Measurements from ENCODE around the gene DCAF15. TPM values are rescaled to one million over a fixed set of nuclear protein-coding genes. Genes with fewer than 3 reads are reported as not detected.

DCAF15 gene
- total RNA-seq, 4 donors from 2014 or later = 14.7 to 23.1 (median 19.5) TPM

DNA sequence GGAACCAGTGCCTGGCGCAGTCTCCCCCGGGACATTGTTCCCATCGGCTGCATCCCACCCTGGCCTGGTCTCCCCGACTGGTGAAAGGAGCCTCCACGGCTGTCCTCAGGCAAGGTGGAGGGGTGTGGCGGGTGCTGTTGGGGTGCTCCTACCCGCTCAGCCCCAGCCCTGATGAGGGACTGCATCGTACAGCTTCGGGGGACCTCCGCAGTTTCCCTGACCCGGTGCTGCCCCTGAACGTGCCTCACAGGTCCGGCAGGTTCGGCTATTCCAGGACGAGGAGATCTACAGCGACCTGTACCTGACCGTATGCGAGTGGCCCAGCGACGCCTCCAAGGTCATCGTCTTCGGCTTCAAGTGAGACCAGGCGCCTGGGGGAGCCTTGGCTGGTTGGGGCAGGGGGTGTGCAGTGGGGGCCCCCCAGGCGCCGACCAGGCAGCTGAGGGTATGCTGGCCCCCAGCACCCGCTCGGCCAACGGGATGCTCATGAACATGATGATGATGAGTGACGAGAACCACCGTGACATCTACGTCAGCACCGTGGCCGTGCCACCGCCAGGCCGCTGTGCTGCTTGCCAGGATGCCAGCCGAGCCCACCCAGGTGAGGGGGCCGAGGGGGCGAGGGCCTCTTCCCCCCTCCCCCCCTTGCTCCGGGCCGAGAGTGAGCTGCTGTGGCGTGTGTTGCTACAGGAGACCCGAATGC lies 3.5 kb downstream of the DCAF15 start:
- H3K9me3 ChIP-seq = no peaks in the 10 kb centered on the region
- peaks cover 17 to 68% (median 39%) of the 10 kb centered on the region in 3 donors for H3K36me3 ChIP-seq
- no peaks in the 10 kb centered on the region for H3K27me3 ChIP-seq
- H3K27ac ChIP-seq = no peak overlapping the region
- H3K4me1 ChIP-seq = peaks cover 10 to 24% (median 13%) of the 10 kb centered on the region in 3 donors
- H3K4me3 ChIP-seq = no peak overlapping the region
- 80 to 93% methylated on average over 1 to 12 of the region's 42 CpGs for WGBS, 2 donors
- DNase-seq = no peak
- no peak for TF ChIP-seq POLR2A (IDR thresholded peaks at IDR 0.05)
- TF ChIP-seq, protein P1, sequence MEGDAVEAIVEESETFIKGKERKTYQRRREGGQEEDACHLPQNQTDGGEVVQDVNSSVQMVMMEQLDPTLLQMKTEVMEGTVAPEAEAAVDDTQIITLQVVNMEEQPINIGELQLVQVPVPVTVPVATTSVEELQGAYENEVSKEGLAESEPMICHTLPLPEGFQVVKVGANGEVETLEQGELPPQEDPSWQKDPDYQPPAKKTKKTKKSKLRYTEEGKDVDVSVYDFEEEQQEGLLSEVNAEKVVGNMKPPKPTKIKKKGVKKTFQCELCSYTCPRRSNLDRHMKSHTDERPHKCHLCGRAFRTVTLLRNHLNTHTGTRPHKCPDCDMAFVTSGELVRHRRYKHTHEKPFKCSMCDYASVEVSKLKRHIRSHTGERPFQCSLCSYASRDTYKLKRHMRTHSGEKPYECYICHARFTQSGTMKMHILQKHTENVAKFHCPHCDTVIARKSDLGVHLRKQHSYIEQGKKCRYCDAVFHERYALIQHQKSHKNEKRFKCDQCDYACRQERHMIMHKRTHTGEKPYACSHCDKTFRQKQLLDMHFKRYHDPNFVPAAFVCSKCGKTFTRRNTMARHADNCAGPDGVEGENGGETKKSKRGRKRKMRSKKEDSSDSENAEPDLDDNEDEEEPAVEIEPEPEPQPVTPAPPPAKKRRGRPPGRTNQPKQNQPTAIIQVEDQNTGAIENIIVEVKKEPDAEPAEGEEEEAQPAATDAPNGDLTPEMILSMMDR (IDR thresholded peaks at IDR 0.05) = no peak
- intact Hi-C loops (cut with DNase I) = no loop called here

DNA sequence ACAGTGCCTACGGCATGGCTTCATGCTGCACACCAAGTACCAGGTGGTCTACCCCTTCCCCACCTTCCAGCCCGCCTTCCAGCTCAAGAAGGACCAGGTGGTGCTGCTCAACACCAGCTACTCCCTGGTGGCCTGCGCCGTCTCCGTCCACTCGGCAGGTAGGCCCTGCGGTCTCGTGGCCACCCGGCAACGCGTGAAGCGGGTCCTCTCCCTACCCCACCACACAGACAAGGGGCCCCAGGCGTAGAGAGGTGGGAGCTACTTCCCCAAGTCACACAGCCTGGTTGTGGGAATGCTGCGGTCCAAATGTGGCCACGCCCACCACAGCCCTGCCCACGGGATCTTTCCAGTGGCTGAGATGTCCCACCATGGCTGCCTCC lies 4.0 kb downstream of the DCAF15 start:
- intact Hi-C loops (cut with DNase I) = no loop called here
- Histone ChIP-seq H3K4me3 (no peak overlapping the region), H3K36me3 (peaks cover 17 to 74% (median 39%) of the 10 kb centered on the region in 3 donors)

DNA sequence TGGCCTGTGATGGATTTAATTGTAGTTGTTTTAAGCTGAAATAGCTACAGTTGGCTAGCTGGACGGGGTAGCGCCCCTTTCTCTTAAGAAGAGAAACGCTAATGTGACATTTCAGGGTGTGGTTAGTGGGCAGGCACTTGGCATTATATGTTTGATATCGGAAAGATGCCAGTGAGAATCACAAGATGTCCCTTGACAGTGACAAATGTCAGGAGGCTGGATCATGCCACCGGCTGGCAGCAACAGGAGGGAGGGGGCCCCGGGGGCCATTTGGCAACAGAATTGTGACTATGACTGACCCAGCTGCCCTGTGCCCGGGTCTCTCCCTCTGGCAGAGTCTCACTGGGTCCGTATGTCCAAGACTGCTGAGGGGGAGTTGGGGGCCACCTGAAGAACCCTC lies 4.7 kb downstream of the DCAF15 start:
- no peak overlapping the region for H3K27ac ChIP-seq
- no peak for TF ChIP-seq POLR2A (IDR thresholded peaks at IDR 0.05)
- TF ChIP-seq, protein P1 (IDR thresholded peaks at IDR 0.05) = no peak
- H3K27me3 ChIP-seq = no peaks in the 10 kb centered on the region
- H3K9me3 ChIP-seq = no peaks in the 10 kb centered on the region
- H3K36me3 ChIP-seq = peaks cover 17 to 80% (median 39%) of the 10 kb centered on the region in 3 donors
- intact Hi-C loops (cut with DNase I) = no loop called here
- no peak for DNase-seq
- WGBS, 2 donors = 60 to 83% methylated on average over 1 to 4 of the region's 8 CpGs
- H3K4me1 ChIP-seq = peaks cover 10 to 22% (median 13%) of the 10 kb centered on the region in 3 donors
- no peak overlapping the region for H3K4me3 ChIP-seq

More for the DNA sequence above, 4.0 kb downstream of the DCAF15 start:
- H3K9me3 ChIP-seq = no peaks in the 10 kb centered on the region
- TF ChIP-seq, protein P1 (IDR thresholded peaks at IDR 0.05) = no peak
- TF ChIP-seq POLR2A (IDR thresholded peaks at IDR 0.05) = no peak
- WGBS, 2 donors = 77 to 82% methylated on average over 2 to 3 of the region's 16 CpGs
- peaks cover 10 to 24% (median 13%) of the 10 kb centered on the region in 3 donors for H3K4me1 ChIP-seq
- no peak for DNase-seq
- H3K27me3 ChIP-seq = no peaks in the 10 kb centered on the region
- no peak overlapping the region for H3K27ac ChIP-seq

DNA sequence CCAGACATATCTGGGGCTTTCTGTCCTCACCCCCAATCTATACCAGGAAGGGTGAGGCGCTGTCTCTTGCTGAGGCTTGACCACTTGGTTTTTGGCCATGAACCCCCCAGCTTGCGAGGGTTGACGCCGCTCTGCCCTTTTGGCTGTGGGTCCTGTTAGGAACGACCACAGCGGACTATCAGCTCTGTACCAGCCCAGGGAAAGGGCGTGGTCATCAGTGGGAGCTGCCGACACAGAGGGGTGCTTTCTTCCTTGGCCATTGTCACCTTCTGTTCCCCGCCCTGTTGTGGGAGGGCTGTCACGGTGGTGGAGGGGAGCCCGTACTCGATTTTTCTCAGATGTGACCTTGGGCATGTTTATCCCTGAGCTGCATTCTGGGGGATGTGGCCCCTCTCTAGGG lies 5.7 kb downstream of the DCAF15 start:
- Histone ChIP-seq H3K4me1 (peaks cover 10 to 28% (median 10%) of the 10 kb centered on the region in 3 donors), H3K27me3 (no peaks in the 10 kb centered on the region), H3K9me3 (no peaks in the 10 kb centered on the region), H3K27ac (no peak overlapping the region), H3K36me3 (peaks cover 17 to 90% (median 44%) of the 10 kb centered on the region in 3 donors), H3K4me3 (no peak overlapping the region)
- WGBS, 2 donors = 65 to 68% methylated on average over 5 to 11 of the region's 12 CpGs
- TF ChIP-seq, protein P1 (IDR thresholded peaks at IDR 0.05) = no peak
- TF ChIP-seq POLR2A (IDR thresholded peaks at IDR 0.05) = no peak
- intact Hi-C loops (cut with DNase I) = no loop called here
- no peak for DNase-seq

DNA sequence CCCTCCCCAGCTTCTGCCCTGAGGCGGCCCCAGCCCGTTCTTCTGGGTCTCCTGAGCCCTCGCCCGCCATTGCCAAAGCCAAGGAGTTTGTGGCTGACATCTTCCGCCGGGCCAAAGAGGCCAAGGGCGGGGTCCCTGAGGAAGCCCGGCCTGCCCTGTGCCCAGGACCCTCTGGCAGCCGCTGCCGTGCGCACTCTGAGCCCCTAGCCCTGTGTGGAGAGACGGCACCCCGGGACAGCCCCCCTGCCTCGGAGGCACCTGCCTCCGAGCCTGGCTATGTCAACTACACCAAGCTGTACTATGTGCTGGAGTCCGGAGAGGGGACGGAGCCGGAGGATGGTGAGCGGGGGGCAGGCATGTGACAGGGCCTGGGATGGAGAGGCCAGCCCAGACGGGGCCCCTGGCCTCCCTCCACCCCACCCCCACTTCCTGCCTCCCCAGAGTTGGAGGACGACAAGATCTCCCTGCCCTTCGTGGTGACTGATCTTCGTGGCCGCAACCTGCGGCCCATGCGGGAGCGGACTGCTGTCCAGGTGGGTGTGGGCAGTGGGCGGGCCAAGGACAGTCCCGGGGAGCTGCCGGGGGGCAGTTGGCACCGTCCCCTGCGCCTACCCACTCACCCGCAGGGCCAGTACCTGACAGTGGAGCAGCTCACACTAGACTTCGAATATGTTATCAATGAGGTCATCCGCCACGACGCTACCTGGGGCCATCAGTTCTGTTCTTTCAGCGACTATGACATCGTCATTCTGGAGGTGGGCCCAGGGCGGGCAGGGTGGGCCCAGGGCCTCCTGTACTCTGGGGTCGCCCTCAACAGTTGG lies 7.0 kb downstream of the DCAF15 start:
- DNase-seq = no peak
- intact Hi-C loops (cut with DNase I) = no loop called here

More for the DNA sequence above, 7.0 kb downstream of the DCAF15 start:
- Histone ChIP-seq H3K36me3 (peaks cover 17 to 100% (median 44%) of the 10 kb centered on the region in 3 donors), H3K4me3 (no peak overlapping the region), H3K27me3 (no peaks in the 10 kb centered on the region), H3K27ac (no peak overlapping the region), H3K4me1 (peaks cover 0 to 20% (median 0%) of the 10 kb centered on the region in 3 donors), H3K9me3 (no peaks in the 10 kb centered on the region)
- no peak for TF ChIP-seq POLR2A (IDR thresholded peaks at IDR 0.05)
- TF ChIP-seq, protein P1 (IDR thresholded peaks at IDR 0.05) = no peak
- WGBS, 2 donors = 74 to 83% methylated on average over 10 to 18 of the region's 41 CpGs

All from esophagus squamous epithelium (tissue), 5 donors.